A549 (cell line): ENCODE data around the gene FASTK.

ENCODE experiments used
- BHLHE40 ChIP-seq: IDR thresholded peaks from 2 replicates; pipeline ENCODE4 v1.6.1; 2012; ENCODE audit warnings: low read depth, low read length, inconsistent platforms
- CHD2 ChIP-seq: fragments of 150-350 bp; IDR thresholded peaks from 2 replicates; pipeline ENCODE4 v1.6.1; 2014; ENCODE audit warnings: low read length; ENCODE audit not compliant: partially characterized antibody
- EHF ChIP-seq: fragments of 250-450 bp; sonication (Bioruptor Pico); IDR thresholded peaks from 2 replicates; pipeline ENCODE4 v1.5.0; 2020; ENCODE audit warnings: mild to moderate bottlenecking
- EP300 ChIP-seq, 2 experiments: fragments of >200 bp; sonication (Bioruptor Twin); formaldehyde crosslinking; IDR thresholded peaks; 2 replicates in 1 of 2; 3 replicates in 1 of 2; pipeline ENCODE4 v1.6.1; 2016 to 2017
- ESRRA ChIP-seq: fragments of 150-350 bp; IDR thresholded peaks from 2 replicates; pipeline ENCODE4 v1.6.1; 2014; ENCODE audit warnings: mild to moderate bottlenecking, low read length, borderline replicate concordance
- HDAC2 ChIP-seq: fragments of 200-600 bp; sonication (generic); IDR thresholded peaks from 2 replicates; pipeline ENCODE4 v1.6.1; 2016
- MAZ ChIP-seq: fragments of 150-350 bp; IDR thresholded peaks from 2 replicates; pipeline ENCODE4 v1.6.1; 2014; ENCODE audit warnings: antibody characterized with exemption, low read depth, low read length, borderline replicate concordance
- MYC ChIP-seq: IDR thresholded peaks from 2 replicates; pipeline ENCODE4 v1.6.1; 2012; ENCODE audit warnings: mild to moderate bottlenecking, inconsistent platforms, low read length, improper control_type of control experiment, borderline replicate concordance
- NFE2L2 ChIP-seq: fragments of 150-350 bp; conservative IDR thresholded peaks from 2 replicates; pipeline ENCODE4 v1.6.1; 2014; ENCODE audit warnings: low read length
- POLR2A ChIP-seq: IDR thresholded peaks from 2 replicates; pipeline ENCODE4 v1.6.1; 2012; ENCODE audit warnings: mild to moderate bottlenecking, low read length
- TF ChIP-seq, protein P1 (sequence below): fragments of >200 bp; sonication (Bioruptor Twin); formaldehyde crosslinking; IDR thresholded peaks from 3 replicates; pipeline ENCODE4 v1.5.1; 2016
- TF ChIP-seq, protein P2 (sequence below): fragments of 450-650 bp; IDR thresholded peaks from 2 replicates; pipeline ENCODE4 v1.6.1; 2014; ENCODE audit warnings: antibody characterized with exemption
- TF ChIP-seq, protein P3 (sequence below): fragments of 200-600 bp; sonication (generic); IDR thresholded peaks from 2 replicates; pipeline ENCODE4 v1.6.1; 2016; ENCODE audit warnings: antibody characterized with exemption, mild to moderate bottlenecking, moderate library complexity
- TF ChIP-seq, protein P4 (sequence below): IDR thresholded peaks from 2 replicates; pipeline ENCODE4 v1.6.1; 2012

DNA sequence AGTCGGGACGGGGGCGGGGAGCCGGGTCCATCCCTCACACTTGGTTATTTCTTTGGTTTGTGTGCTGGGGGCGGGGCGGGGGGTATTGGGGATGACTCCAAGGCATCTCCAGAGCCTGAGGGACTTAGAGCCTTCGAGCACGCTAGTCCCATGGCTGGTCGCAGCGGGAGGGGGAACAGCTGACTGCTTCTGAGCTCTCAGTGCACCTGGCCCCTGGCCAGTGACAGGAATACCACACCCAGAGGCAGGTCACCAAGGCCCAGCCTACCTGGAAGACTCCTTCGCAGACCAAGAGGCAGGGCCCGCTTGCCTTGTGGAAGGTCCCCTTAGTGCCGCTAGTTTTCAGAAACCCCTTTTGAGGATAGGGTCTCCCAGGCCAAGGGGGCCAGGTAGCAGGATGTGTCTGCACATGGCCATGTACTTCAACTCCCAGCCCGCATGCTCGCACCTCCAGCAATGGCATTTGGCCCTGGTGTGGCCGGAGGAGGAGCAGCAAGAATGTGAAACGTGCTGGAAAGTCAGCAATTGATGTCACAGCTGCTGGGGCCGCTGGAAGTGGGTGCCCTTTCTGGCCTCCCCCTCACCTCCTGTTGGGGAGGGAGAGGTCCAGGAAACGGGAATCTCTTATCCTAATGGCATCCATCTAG, 46.0 kb upstream of the FASTK start:
- TF ChIP-seq, protein P1, sequence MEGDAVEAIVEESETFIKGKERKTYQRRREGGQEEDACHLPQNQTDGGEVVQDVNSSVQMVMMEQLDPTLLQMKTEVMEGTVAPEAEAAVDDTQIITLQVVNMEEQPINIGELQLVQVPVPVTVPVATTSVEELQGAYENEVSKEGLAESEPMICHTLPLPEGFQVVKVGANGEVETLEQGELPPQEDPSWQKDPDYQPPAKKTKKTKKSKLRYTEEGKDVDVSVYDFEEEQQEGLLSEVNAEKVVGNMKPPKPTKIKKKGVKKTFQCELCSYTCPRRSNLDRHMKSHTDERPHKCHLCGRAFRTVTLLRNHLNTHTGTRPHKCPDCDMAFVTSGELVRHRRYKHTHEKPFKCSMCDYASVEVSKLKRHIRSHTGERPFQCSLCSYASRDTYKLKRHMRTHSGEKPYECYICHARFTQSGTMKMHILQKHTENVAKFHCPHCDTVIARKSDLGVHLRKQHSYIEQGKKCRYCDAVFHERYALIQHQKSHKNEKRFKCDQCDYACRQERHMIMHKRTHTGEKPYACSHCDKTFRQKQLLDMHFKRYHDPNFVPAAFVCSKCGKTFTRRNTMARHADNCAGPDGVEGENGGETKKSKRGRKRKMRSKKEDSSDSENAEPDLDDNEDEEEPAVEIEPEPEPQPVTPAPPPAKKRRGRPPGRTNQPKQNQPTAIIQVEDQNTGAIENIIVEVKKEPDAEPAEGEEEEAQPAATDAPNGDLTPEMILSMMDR: no peak
- TF ChIP-seq MAZ (no peak), BHLHE40 (no peak), HDAC2 (no peak), NFE2L2 (no peak), POLR2A (no peak), CHD2 (no peak), ESRRA (no peak), EHF (no peak), MYC (no peak), EP300 (IDR thresholded peaks at IDR 0.05) (no peak)
- TF ChIP-seq, protein P2, sequence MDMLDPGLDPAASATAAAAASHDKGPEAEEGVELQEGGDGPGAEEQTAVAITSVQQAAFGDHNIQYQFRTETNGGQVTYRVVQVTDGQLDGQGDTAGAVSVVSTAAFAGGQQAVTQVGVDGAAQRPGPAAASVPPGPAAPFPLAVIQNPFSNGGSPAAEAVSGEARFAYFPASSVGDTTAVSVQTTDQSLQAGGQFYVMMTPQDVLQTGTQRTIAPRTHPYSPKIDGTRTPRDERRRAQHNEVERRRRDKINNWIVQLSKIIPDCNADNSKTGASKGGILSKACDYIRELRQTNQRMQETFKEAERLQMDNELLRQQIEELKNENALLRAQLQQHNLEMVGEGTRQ: no peak
- TF ChIP-seq, protein P3, sequence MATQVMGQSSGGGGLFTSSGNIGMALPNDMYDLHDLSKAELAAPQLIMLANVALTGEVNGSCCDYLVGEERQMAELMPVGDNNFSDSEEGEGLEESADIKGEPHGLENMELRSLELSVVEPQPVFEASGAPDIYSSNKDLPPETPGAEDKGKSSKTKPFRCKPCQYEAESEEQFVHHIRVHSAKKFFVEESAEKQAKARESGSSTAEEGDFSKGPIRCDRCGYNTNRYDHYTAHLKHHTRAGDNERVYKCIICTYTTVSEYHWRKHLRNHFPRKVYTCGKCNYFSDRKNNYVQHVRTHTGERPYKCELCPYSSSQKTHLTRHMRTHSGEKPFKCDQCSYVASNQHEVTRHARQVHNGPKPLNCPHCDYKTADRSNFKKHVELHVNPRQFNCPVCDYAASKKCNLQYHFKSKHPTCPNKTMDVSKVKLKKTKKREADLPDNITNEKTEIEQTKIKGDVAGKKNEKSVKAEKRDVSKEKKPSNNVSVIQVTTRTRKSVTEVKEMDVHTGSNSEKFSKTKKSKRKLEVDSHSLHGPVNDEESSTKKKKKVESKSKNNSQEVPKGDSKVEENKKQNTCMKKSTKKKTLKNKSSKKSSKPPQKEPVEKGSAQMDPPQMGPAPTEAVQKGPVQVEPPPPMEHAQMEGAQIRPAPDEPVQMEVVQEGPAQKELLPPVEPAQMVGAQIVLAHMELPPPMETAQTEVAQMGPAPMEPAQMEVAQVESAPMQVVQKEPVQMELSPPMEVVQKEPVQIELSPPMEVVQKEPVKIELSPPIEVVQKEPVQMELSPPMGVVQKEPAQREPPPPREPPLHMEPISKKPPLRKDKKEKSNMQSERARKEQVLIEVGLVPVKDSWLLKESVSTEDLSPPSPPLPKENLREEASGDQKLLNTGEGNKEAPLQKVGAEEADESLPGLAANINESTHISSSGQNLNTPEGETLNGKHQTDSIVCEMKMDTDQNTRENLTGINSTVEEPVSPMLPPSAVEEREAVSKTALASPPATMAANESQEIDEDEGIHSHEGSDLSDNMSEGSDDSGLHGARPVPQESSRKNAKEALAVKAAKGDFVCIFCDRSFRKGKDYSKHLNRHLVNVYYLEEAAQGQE: no peak
- TF ChIP-seq, protein P4, sequence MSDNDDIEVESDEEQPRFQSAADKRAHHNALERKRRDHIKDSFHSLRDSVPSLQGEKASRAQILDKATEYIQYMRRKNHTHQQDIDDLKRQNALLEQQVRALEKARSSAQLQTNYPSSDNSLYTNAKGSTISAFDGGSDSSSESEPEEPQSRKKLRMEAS: no peak
